HG03066 (cell line): ENCODE measurements around the gene CERK.
"Not testable (repeated sequence)": the region's sequence is repeated elsewhere in the genome, so short reads cannot be mapped to it uniquely, and the experiment has no call there.

Experiments used
- ATAC-seq: cut with Tn5 transposase; IDR thresholded peaks from one replicate; pipeline ENCODE4 v1.9.1; 2021; ENCODE audit warnings: low read depth; ENCODE audit not compliant: unreplicated experiment

The CERK gene

DNA sequence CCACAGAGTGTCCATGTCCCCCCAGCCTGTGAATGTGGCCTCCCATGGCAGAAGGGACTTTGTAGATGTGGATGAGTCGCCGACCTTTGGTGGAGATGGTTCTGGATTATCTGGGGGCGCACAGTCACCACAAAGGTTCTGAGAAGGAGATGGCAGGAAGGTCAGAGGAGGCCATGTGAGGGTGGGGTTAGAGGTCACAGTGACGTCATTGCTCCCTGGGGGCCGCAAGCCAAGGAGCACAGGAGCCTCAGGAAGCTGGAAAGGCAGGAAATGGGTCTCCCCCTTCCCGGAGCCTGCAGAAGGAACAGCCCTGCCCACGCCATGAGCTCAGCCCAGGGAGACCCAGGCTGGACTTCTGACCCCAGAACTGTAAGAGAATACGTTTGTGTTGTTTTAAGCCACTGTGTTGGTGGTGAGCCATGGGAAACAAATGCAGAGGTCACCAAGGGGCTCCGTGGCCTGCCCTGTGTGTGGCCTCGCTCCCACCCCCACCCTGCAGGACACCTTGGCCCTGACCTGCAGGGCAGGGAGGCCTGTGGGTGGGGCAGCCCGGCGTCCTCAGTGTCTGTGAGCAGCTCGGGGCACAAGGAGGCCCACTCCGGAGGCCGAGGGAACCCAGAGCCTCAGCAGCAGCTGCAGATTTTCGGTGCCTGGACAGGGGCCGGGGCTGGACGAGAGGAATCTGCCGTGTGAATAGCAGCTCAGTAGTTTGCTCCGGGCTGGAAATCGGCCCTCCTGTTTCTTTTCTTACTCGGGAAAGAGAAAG, 85.8 kb downstream of the CERK start:
- no peak for ATAC-seq

DNA sequence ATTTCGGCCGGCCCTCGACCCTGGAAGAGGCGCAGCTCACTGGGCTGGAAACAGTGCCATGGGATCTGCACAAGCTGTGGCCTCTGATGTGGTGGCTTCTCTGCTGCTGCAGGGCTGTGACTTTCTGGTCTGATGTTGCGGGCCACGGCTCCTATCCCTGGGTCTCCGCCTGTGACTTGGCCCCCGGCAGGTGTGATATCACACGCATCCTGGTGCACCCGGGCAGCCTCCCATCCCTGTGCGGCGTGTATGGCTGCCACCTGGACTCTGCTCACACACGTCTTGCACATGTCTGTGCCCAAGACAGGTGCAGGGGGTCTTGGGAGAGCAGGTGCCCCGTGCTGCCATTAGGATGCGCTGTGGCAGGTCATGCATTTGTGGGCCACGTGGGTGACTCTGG, 86.7 kb downstream of the CERK start:
- ATAC-seq = no peak

GRCh38 chr22:46650078-46650810, 87.8 kb downstream of the CERK start:
- no peak for ATAC-seq

GRCh38 chr22:46649141-46650077, 88.6 kb downstream of the CERK start:
- ATAC-seq = no peak

GRCh38 chr22:46648225-46648820, 89.7 kb downstream of the CERK start:
- ATAC-seq = not testable (repeated sequence)

GRCh38 chr22:46646531-46647215, 91.4 kb downstream of the CERK start:
- ATAC-seq = no peak

GRCh38 chr22:46642840-46643480, 95.1 kb downstream of the CERK start:
- ATAC-seq = not testable (repeated sequence)

DNA sequence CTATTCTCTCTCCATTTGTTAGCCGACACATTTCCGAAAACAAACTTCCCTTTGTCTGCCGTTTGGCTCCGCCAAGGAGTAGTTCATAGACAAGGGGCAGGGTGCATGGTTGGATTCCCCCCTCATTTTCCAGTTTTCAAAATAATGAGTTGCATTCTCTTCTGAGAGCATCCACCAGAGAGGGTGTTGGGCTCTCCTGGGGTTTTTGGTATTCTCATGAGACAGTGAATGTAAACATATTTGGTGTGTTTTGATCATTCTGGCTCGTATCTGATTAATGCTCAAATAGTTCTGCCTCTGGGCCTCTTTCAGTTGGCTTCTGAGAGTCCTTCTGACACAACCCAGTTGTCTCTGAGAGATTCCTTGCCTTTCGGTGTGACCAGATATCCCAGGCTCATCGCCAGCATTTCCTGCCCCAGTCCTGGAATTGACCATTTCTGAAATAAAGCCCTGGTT, 96.2 kb downstream of the CERK start:
- no peak for ATAC-seq

DNA sequence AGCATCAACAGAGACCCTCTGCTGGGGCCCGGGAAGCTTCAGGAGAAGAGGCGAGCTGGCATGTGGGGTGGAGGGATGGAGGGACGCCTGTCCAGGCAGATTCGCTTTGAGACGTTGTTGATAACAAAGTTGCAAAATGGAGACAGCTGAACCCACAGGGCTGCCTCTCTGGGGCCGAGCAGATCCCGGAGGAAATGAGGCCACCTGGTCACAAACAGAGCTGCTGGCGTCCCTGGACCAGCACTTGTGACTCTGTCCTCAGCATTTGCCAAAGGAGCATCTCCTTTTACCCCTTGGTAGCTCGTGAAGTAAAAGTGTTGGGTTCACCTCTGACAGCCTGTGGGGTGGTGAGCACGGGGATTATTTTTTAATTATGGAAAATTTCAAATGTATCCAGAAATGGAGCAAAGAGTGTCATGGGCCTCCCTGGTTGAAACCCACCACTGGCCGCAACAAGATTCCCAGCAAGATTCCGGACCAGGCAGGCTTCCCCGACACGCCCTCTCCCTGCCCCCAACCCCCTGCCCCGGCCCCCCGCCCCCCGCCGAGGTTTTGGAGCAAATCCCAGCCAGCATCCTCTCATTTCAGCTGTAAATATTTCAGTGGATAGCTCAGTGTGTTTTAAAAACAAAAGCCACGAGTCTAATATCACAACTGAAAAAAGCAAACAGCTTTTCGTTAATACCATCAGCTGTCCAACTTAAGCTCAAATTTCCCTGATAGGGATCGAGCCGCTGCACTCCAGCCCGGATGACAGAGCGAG, 97.6 kb downstream of the CERK start:
- no peak for ATAC-seq

GRCh38 chr22:46639843-46640242, 98.2 kb downstream of the CERK start:
- no peak for ATAC-seq

GRCh38 chr22:46638601-46639431, 99.2 kb downstream of the CERK start:
- no peak for ATAC-seq

DNA sequence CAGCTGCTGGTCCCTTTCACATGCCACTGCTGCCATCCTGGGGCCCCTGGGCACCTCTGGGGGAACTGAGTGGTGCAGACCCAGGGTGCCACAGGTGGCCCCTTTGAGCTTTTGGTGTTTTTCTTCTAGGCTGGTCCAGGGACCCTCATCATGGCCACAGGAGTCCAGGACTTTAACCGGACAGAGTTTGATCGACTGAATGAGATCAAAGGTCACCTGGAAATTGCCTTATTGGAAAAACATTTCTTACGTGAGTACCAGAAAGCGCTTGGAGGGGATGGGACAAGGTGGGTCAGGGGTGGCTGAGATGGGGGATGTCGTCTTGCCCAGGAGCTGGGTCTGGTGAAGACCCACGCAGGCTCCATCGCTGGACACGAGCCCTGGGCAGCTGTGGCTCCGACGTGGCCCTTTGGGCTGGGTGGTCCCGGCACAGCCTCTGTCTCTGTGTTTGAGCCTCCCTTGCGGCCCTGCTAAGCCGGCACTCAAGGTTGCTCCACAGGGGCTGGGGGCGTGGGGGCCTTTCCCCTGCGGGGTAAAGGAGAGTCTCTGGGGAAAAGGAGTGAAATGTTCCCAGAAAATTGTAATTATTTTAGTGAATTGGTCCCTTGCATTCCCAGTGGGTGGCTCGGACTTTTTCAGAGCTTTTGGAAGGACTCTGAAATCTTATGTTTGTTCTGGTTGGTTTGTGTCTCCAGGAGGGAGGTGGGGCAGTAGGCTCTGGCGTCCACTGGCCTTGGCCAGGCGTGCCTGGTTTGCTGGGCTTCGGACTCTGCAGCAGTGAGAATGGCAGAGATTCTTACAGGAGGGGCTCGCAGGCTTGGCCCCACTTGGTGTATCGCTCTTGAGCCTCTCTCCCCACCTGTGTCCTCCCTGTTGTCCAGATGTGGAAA, 100.1 kb downstream of the CERK start:
- ATAC-seq = no peak

GRCh38 chr22:46636221-46637002, 101.6 kb downstream of the CERK start:
- ATAC-seq = no peak

DNA sequence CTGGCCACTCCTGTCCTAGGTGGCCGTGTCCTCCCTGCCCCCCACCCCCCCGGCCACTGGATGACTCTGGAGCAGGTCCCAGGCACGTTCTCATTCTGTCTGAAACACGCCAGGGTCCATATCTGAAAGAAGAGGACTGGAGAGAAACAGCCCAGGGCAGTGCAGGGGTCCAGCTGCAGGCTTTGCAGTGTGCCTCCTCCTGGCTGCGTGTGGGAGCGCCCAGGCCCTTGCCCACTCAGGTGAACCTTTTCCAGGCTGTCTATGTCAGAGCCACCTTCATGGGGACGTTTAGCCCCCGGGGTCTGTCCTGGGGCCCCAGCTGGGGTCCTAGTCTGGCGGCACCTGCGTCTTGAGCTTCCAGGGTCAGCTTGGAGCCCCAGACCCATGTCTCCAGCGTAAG, 102.3 kb downstream of the CERK start:
- ATAC-seq = no peak

DNA sequence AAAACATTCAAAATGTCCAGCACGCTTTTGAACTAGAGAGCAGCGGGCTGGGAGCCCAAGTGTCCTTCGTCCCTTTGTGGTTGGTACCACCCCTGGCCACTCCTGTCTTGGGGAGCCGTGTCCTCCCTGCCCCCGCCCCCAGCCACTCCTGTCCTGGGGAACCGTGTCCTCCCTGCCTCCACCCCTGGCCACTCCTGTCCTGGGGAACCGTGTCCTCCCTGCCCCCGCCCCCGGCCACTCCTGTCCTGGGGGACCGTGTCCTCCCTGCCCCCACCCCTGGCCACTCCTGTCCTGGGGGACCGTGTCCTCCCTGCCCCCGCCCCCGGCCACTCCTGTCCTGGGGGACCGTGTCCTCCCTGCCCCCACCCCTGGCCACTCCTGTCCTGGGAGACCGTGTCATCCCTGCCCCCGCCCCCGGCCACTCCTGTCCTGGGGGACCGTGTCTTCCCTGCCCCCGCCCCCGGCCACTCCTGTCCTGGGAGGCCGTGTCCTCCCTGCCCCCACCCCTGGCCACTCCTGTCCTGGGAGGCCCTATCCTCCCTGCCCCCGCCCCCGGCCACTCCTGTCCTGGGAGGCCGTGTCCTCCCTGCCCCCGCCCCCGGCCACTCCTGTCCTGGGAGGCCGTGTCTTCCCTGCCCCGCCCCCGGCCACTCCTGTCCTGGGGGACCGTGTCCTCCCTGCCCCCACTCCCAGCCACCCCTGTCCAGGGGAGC, 102.9 kb downstream of the CERK start:
- not testable (repeated sequence) for ATAC-seq
